GM10248 (cell line): ENCODE measurements around the gene SMIM15.
"Not testable (repeated sequence)": the region's sequence is repeated elsewhere in the genome, so short reads cannot be mapped to it uniquely, and the experiment has no call there.

Experiments used
- CTCF ChIA-PET: fragments of 300-600 bp; sonication (Branson Sonifier 250); formaldehyde crosslinking; extraction: SDS; loops from one replicate; lab custom pipeline; 2021; ENCODE audit warnings: antibody characterized with exemption; lab: Yijun Ruan, JAX
- POLR2A ChIA-PET: fragments of 350-650 bp; sonication (Branson Sonifier 250); formaldehyde crosslinking; extraction: SDS; loops from one replicate; lab custom pipeline; 2020; ENCODE audit warnings: antibody characterized with exemption; lab: Yijun Ruan, JAX
- DNase-seq: peaks from one replicate; pipeline ENCODE4 v3.0.0; 2012; ENCODE audit errors: extremely low spot score
- CTCF ChIP-seq: IDR thresholded peaks from 2 replicates; pipeline ENCODE4 v1.5.1; 2012; ENCODE audit warnings: mild to moderate bottlenecking, low read depth; ENCODE audit errors: extremely low read depth, missing control alignments, control extremely low read depth

The SMIM15 gene

DNA sequence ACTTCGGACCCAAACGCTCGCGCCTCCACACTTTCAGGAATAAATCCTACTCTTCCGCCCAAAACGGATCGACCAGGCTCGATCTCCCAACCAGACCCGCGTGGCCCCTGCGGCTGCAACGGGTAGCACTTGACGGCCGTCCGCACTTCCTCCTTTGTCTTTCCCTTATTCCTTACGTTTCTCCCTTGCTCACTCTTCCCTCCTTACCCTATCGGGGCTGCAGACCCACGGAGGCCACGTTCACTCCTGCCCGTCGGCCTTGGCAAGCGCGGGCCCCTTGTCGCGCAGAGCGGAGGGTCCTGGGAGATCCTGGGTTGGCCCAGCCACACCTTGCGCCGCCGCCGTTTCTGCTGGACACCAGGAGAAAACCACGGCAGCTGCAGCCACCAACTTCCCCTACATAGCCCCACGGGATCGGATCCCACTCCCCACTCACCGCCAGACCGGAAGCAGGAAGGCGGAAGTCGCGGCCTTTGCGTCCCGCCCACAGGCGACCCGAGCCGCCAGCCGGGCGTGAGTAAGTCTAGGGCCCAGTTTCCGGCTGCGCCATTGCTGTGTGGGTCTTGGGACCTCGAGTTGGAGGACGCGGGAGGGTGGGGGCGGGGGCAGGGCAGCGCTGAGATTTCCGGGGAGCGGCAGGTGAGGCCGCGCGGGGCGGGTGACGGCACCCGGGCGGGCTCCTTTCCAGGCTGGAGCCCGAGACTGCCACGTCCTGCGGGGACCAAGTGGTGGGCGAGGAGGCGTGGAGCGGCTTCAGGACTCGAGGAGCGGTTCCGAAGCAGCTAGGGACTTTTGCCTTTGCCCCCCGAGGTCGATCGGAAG lies at the start of gene SMIM15:
Gene SMIM15 (minus strand): TSS at position 459 of the 822 bp plus-strand sequence. CDS start 2,297 bp downstream, outside the sequence.
- CTCF ChIA-PET, result interaction anchor here (1.0 kb wide), 1 partner anchor 168 kb away, joined by 3 read pairs; no protein-coding TSS in a partner anchor
- TF ChIP-seq CTCF, result no peak
- POLR2A ChIA-PET, result no interaction called here
- DNase-seq, result peak; percentile 90

- no peak for TF ChIP-seq CTCF
- ChIA-PET POLR2A (no interaction called here), CTCF (interaction anchor here (2.0 kb wide), 1 partner anchor 10 kb away, joined by 8 read pairs; no protein-coding TSS in a partner anchor)
- no peak for DNase-seq
These were observed 45.6 kb upstream of the SMIM15 start for GRCh38 chr5:61207884-61208283.

DNA sequence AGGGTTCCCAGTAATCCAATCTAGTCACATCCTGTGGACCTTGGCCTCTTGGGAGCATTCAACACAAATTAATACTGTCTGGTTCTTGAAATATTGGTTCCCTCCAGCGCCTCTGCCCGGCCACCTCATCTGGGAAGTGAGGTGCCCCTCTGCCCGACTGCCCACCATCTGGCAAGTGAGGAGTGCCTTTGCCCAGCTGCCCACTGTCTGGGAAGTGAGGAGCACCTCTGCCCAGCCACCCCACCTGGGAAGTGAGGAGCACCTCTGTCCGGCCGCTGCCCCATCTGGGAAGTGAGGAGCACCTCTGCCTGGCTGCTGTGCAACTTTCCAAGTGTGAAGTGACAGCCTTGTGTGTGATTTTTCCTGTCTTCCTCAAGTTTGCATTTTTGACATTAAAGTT lies 42.7 kb upstream of the SMIM15 start:
- ChIA-PET POLR2A (no interaction called here), CTCF (interaction anchor here (1.4 kb wide), 1 partner anchor 12 kb away, joined by 3 read pairs; no protein-coding TSS in a partner anchor)
- DNase-seq, result no peak
- no peak for TF ChIP-seq CTCF

GRCh38 chr5:61202213-61202612 lies 39.9 kb upstream of the SMIM15 start:
- ChIA-PET CTCF (interaction anchor here (0.8 to 1.6 kb wide), 4 partner anchors 11 to 76 kb away, joined by 3 to 5 read pairs (median 3); no protein-coding TSS in a partner anchor), POLR2A (no interaction called here)
- peak; percentile 14 for DNase-seq
- TF ChIP-seq CTCF, result no peak

DNA sequence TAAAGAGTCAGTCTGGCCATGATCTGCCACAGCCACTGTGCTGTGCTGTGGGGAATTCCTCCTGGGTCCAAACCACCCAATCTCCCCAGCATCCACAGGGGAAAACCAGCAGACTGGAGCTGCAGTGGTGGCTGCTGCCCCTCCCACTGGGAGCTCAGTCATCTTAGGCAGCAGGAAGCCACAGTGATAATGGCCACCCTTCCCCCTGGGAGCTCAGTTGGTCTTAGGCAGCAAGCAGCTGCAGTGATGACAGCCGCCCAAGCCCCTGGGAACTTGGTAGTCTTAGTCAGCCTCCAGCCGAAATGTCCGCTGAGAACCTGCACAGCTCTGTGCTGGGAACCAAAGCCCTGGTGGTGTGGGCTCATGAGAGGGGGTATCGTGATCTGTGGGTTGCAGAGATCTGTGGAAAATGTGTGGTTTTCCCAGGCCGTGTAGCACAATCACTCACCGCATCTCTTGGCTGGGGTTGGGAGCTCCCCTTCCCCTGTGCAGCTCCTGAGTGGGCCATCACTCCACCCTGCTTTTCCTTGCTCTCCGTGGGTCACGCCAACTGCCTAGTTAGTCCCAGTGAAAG lies 38.4 kb upstream of the SMIM15 start:
- ChIA-PET CTCF (interaction anchor here (0.8 to 2.3 kb wide), 6 partner anchors 9 to 32 kb away, joined by 3 to 10 read pairs (median 4); no protein-coding TSS in a partner anchor), POLR2A (interaction anchor here (1.0 kb wide), 1 partner anchor 131 kb away, joined by 5 read pairs; the partner anchor contains the start of gene ZSWIM6)
- DNase-seq, result no peak
- TF ChIP-seq CTCF, result no peak

DNA sequence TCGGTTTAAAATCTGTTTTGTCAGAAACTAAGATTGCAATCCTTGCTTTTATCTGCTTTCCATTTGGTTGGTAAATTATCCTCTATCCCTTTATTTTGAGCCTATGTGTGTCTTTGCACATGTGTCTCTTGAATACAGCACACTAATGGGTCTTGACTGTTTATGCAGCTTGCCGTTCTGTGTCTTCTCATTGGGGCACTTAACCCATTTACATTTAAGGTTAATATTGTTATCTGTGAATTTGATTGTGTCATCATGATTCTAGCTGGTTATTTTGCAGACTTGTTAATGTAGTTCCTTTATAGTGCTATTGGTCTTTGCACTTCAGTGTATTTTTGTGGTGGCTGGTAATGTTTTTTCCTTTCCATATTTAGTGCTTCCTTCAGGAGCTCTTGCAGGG lies 36.3 kb upstream of the SMIM15 start:
- ChIA-PET POLR2A (no interaction called here), CTCF (interaction anchor here (1.4 kb wide), 1 partner anchor 22 kb away, joined by 3 read pairs; no protein-coding TSS in a partner anchor)
- TF ChIP-seq CTCF, result no peak
- no peak for DNase-seq

GRCh38 chr5:61187826-61188225 lies 25.6 kb upstream of the SMIM15 start:
- ChIA-PET POLR2A (interaction anchor here (0.6 kb wide), 1 partner anchor 24 kb away, joined by 6 read pairs; no protein-coding TSS in a partner anchor), CTCF (interaction anchor here (1.5 kb wide), 1 partner anchor 116 kb away, joined by 3 read pairs; no protein-coding TSS in a partner anchor)
- not testable (repeated sequence) for DNase-seq

DNA sequence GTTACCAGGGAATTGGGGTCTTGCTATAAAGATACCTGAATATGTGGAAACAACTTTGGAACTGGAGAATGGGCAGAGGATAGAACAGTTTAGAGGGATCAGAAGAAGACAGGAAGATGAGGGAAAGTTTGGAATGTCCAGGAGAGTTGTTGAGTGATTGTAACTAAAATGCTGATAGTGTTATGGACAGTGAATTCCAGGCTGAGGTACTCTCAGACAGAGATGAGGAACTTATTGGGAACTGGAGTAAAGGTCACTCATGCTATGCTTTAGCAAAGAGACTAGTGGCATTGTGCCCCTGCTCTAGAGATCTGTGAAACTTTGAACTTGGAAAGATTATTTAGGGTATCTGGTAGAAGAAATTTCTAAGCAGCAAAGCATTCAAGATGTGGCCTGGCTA lies 25.1 kb upstream of the SMIM15 start:
- DNase-seq, CTCF ChIA-PET: not testable (repeated sequence)
- POLR2A ChIA-PET, result interaction anchor here (0.6 kb wide), 1 partner anchor 23 kb away, joined by 6 read pairs; no protein-coding TSS in a partner anchor
